Measurements from ENCODE around the gene CRYBG1.
"Not testable (repeated sequence)": the region's sequence is repeated elsewhere in the genome, so short reads cannot be mapped to it uniquely, and the experiment has no call there.

The CRYBG1 gene

GRCh38 chr6:106547601-106548453, 187.3 kb downstream of the CRYBG1 start:
- H3K4me3 ChIP-seq (ENCODE audit: low read length), result no peak overlapping the region
- H2AFZ ChIP-seq (ENCODE audit: low read length), result no peak overlapping the region
- H3K27me3 ChIP-seq (replicated peaks; ENCODE audit: insufficient read depth, low read length), result no peaks in the 10 kb centered on the region
- no peaks in the 10 kb centered on the region for H4K20me1 ChIP-seq (ENCODE audit: insufficient read depth, low read length)
- H3K36me3 ChIP-seq (replicated peaks; ENCODE audit: insufficient read depth, low read length), result no peaks in the 10 kb centered on the region
- H3K9ac ChIP-seq (ENCODE audit: low read length), result no peak overlapping the region
- H3K9me2 ChIP-seq (replicated peaks; ENCODE audit: insufficient read depth, low read length), result no peaks in the 10 kb centered on the region
- no peaks in the 10 kb centered on the region for H3K79me2 ChIP-seq (ENCODE audit: low read length)
- no peaks in the 10 kb centered on the region for H3K9me3 ChIP-seq (replicated peaks; ENCODE audit: insufficient read depth, low read length)
- H3K27ac ChIP-seq (ENCODE audit: low read length), result no peak overlapping the region
- no peaks in the 10 kb centered on the region for H3F3A ChIP-seq (ENCODE audit: insufficient read depth, low read length)
- no peak for TF ChIP-seq EZH2phosphoT487 (IDR thresholded peaks at IDR 0.05; ENCODE audit: low read length)
- TF ChIP-seq, protein P1, sequence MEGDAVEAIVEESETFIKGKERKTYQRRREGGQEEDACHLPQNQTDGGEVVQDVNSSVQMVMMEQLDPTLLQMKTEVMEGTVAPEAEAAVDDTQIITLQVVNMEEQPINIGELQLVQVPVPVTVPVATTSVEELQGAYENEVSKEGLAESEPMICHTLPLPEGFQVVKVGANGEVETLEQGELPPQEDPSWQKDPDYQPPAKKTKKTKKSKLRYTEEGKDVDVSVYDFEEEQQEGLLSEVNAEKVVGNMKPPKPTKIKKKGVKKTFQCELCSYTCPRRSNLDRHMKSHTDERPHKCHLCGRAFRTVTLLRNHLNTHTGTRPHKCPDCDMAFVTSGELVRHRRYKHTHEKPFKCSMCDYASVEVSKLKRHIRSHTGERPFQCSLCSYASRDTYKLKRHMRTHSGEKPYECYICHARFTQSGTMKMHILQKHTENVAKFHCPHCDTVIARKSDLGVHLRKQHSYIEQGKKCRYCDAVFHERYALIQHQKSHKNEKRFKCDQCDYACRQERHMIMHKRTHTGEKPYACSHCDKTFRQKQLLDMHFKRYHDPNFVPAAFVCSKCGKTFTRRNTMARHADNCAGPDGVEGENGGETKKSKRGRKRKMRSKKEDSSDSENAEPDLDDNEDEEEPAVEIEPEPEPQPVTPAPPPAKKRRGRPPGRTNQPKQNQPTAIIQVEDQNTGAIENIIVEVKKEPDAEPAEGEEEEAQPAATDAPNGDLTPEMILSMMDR (IDR thresholded peaks at IDR 0.05; ENCODE audit: low read length), result no peak
- TF ChIP-seq EZH2 (optimal IDR thresholded peaks at IDR 0.05; ENCODE audit: low read depth, low read length), result no peak
- no peak overlapping the region for H3K4me2 ChIP-seq (ENCODE audit: low read depth, low read length)
- DNase-seq, result no peak
- H3K4me1 ChIP-seq (ENCODE audit: low read length), result no peaks in the 10 kb centered on the region

DNA sequence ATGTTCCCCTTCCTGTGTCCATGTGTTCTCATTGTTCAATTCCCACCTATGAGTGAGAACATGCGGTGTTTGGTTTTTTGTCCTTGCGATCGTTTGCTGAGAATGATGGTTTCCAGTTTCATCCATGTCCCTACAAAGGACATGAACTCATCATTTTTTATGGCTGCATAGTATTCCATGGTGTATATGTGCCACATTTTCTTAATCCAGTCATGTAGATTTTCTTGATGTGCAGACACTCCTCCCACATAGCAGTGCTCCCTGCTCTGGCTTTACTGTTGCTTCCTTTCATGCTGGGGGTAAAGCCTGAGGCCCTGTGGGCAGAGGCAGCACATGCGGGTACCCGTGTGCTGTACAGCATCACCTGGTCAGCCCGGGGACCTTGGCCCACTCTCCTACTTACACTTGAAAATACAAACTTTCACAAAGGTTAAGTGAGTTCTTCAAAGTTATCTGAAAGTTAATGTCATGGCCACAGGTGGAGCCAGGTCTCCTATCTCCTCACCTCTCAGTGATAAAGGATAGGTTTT, 188.5 kb downstream of the CRYBG1 start:
- H3K9ac ChIP-seq (ENCODE audit: low read length); H3K27me3 ChIP-seq (replicated peaks; ENCODE audit: insufficient read depth, low read length); H3K4me1 ChIP-seq (ENCODE audit: low read length); H3K79me2 ChIP-seq (ENCODE audit: low read length); H3K27ac ChIP-seq (ENCODE audit: low read length); H3K36me3 ChIP-seq (replicated peaks; ENCODE audit: insufficient read depth, low read length); H2AFZ ChIP-seq (ENCODE audit: low read length); H3K4me2 ChIP-seq (ENCODE audit: low read depth, low read length); H3K4me3 ChIP-seq (ENCODE audit: low read length); H3K9me3 ChIP-seq (replicated peaks; ENCODE audit: insufficient read depth, low read length); H3K9me2 ChIP-seq (replicated peaks; ENCODE audit: insufficient read depth, low read length); H3F3A ChIP-seq (ENCODE audit: insufficient read depth, low read length); H4K20me1 ChIP-seq (ENCODE audit: insufficient read depth, low read length); DNase-seq: not testable (repeated sequence)

- no peak for DNase-seq
- no peak overlapping the region for H2AFZ ChIP-seq (ENCODE audit: low read length)
- H3K4me3 ChIP-seq (ENCODE audit: low read length), result no peak overlapping the region
- TF ChIP-seq EZH2phosphoT487 (IDR thresholded peaks at IDR 0.05; ENCODE audit: low read length), result no peak
- no peak for TF ChIP-seq EZH2 (optimal IDR thresholded peaks at IDR 0.05; ENCODE audit: low read depth, low read length)
- TF ChIP-seq, protein P1 (IDR thresholded peaks at IDR 0.05; ENCODE audit: low read length), result no peak
- H3K9ac ChIP-seq (ENCODE audit: low read length), result no peak overlapping the region
- H3K79me2 ChIP-seq (ENCODE audit: low read length), result no peaks in the 10 kb centered on the region
- no peak overlapping the region for H3K27ac ChIP-seq (ENCODE audit: low read length)
- no peaks in the 10 kb centered on the region for H3K36me3 ChIP-seq (replicated peaks; ENCODE audit: insufficient read depth, low read length)
- H4K20me1 ChIP-seq (ENCODE audit: insufficient read depth, low read length), result no peaks in the 10 kb centered on the region
- no peaks in the 10 kb centered on the region for H3K9me2 ChIP-seq (replicated peaks; ENCODE audit: insufficient read depth, low read length)
- H3K4me2 ChIP-seq (ENCODE audit: low read depth, low read length), result no peak overlapping the region
- no peaks in the 10 kb centered on the region for H3K27me3 ChIP-seq (replicated peaks; ENCODE audit: insufficient read depth, low read length)
- no peaks in the 10 kb centered on the region for H3K4me1 ChIP-seq (ENCODE audit: low read length)
- no peaks in the 10 kb centered on the region for H3F3A ChIP-seq (ENCODE audit: insufficient read depth, low read length)
- no peaks in the 10 kb centered on the region for H3K9me3 ChIP-seq (replicated peaks; ENCODE audit: insufficient read depth, low read length)
Measured at GRCh38 chr6:106549521-106549920, 189.0 kb downstream of the CRYBG1 start.

DNA sequence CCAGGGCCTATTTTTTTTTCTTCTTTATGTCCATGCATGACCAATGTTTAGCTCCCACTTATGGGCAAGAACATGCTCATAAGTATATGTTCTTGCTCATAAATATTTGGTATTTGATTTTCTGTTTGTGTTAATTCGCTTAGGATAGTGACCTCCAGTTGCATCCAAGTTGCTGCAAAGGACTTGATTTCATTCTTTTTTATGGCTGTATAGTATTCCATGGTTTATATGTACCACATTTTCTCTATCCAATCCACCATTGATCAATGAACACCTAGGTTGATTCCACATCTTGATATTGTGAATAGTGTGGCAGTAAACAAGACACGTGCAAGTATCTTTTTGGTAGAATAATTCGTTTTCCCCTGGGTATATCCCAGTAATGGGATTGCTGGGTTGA, 190.6 kb downstream of the CRYBG1 start:
- H3K9me2 ChIP-seq (replicated peaks; ENCODE audit: insufficient read depth, low read length), result no peaks in the 10 kb centered on the region
- no peaks in the 10 kb centered on the region for H3K36me3 ChIP-seq (replicated peaks; ENCODE audit: insufficient read depth, low read length)
- H3K27ac ChIP-seq (ENCODE audit: low read length), result no peak overlapping the region

More for the DNA sequence above, 190.6 kb downstream of the CRYBG1 start:
- no peaks in the 10 kb centered on the region for H3K27me3 ChIP-seq (replicated peaks; ENCODE audit: insufficient read depth, low read length)
- no peaks in the 10 kb centered on the region for H3K4me1 ChIP-seq (ENCODE audit: low read length)
- no peak overlapping the region for H3K4me3 ChIP-seq (ENCODE audit: low read length)
- H3K9ac ChIP-seq (ENCODE audit: low read length), result no peak overlapping the region
- H3F3A ChIP-seq (ENCODE audit: insufficient read depth, low read length), result no peaks in the 10 kb centered on the region
- H3K4me2 ChIP-seq (ENCODE audit: low read depth, low read length), result no peak overlapping the region
- DNase-seq, result no peak
- H2AFZ ChIP-seq (ENCODE audit: low read length), result no peak overlapping the region
- H3K79me2 ChIP-seq (ENCODE audit: low read length), result no peaks in the 10 kb centered on the region
- no peaks in the 10 kb centered on the region for H4K20me1 ChIP-seq (ENCODE audit: insufficient read depth, low read length)
- TF ChIP-seq EZH2 (optimal IDR thresholded peaks at IDR 0.05; ENCODE audit: low read depth, low read length) (no peak), EZH2phosphoT487 (IDR thresholded peaks at IDR 0.05; ENCODE audit: low read length) (no peak)
- TF ChIP-seq, protein P1 (IDR thresholded peaks at IDR 0.05; ENCODE audit: low read length), result no peak
- no peaks in the 10 kb centered on the region for H3K9me3 ChIP-seq (replicated peaks; ENCODE audit: insufficient read depth, low read length)
